CD4-positive, alpha-beta T cell treated with Interleukin-15 for 1 hour (primary cell): ENCODE measurements around the gene NEURL3.
"Not testable (repeated sequence)": the region's sequence is repeated elsewhere in the genome, so short reads cannot be mapped to it uniquely, and the experiment has no call there.

Source experiments
- DNase-seq: peaks from one replicate; pipeline ENCODE4 v3.0.0-alpha.2; 2020

Gene NEURL3

DNA sequence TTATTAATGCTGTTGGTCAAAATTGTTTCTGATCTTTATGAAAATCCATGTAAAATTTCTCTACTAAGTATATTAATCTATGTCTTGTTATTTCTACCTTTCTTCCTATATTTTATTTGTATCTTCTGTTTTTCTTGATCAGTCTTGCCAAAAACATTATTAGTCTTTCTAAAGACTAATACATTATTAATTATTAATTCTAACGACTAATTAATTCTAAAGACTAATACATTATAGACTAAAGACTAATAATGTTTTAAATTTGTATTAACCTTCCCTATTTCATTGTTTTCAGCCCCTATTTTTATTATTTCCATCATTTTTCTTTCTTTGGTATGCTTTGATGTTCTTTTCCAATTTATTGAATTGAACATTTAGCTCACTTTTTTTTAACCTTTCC, 27.7 kb downstream of the NEURL3 start:
- DNase-seq = no peak

GRCh38 chr2:96471772-96472171, 33.4 kb downstream of the NEURL3 start:
- DNase-seq = no peak

DNA sequence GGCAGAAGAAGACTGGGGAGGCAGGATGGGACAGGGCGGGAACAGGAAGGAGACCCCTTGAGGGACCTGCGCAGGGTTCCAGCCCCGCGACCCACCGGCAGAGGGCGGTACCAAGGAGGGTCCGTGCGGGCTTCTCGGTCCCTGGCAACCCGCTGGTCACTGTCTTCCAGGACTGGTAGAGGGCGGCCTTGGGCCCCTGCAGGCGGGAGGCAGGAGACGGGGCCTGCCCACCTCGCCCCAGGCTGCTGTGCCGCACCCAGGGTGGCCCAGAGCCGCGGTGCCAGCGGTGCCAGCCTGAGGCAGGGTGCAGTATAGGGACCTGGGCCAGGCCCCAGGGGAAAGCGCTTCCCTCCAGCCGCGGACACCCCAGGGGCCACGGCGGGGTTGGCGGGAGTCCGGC, 34.5 kb downstream of the NEURL3 start:
- DNase-seq = peak; percentile 36

GRCh38 chr2:96470109-96470508, 35.0 kb downstream of the NEURL3 start:
- DNase-seq = no peak

GRCh38 chr2:96468904-96469303, 36.3 kb downstream of the NEURL3 start:
- no peak for DNase-seq

- no peak for DNase-seq
Measured at GRCh38 chr2:96464651-96465050, 40.5 kb downstream of the NEURL3 start.

GRCh38 chr2:96464061-96464460, 41.1 kb downstream of the NEURL3 start:
- no peak for DNase-seq

GRCh38 chr2:96463119-96463518, 42.0 kb downstream of the NEURL3 start:
- DNase-seq = no peak

- DNase-seq = not testable (repeated sequence)
Measured at GRCh38 chr2:96461616-96462015, 43.5 kb downstream of the NEURL3 start.

DNA sequence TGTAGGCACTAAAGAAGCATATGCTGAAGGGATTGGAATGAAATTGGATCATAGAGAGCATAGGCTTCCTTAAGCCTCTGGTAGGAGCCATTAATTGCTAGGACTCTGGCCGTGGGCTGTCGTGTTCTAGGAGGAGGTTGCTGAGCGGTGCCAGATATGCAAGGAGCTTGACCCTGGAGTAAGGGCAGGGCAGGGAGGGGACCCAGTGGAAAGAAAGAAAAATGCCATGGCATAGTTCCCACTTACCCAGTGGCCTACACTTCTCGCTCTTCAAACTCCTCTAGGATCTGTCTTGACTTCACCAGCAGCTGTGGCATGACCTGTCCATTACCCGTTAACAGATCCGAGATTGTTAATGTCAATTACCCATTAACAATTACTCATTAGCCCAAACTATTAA, 53.1 kb downstream of the NEURL3 start:
- DNase-seq = no peak

GRCh38 chr2:96449637-96450036, 55.5 kb downstream of the NEURL3 start:
- DNase-seq = no peak

DNA sequence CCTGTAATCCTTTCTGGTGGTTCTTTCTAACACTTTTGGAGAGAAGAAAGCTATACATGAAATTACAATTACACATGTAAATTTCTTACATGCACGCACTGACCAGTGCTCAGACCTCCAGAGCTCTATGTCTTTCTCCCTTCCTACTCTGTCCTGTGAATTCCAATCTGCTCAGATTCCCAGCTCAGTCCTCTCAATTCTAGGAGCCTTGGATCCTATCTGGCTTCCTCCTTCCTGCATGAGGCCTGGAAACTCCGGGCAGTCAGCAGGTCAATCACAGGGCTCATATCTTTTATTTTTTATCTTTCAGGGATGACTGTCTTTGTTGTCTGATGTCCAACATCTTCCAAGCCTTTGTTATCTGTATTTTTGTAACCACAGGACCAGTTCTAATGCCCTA, 56.0 kb downstream of the NEURL3 start:
- DNase-seq = no peak

- DNase-seq = no peak
Measured at GRCh38 chr2:96447726-96448125, 57.4 kb downstream of the NEURL3 start.
